Occipital lobe (tissue), 2 donors: ENCODE data around the gene CCDC24. TPM values are rescaled to one million over a fixed set of nuclear protein-coding genes. Genes with fewer than 3 reads are reported as not detected.

ENCODE experiments used
- DNase-seq: peaks from one replicate; lab custom pipeline; 2025; lab: John Stamatoyannopoulos, UW
- total RNA-seq: library from RNA; depleted of rRNA; stranded (reverse); fragments of >200 nt; gene quantifications from one replicate; pipeline ENCODE4 v1.2.3, GENCODE V29; 2014

The CCDC24 gene
- total RNA-seq, 1 donor from 2014 or later, result 7.2 TPM

GRCh38 chr1:43997295-43997999 is 6.0 kb downstream of the CCDC24 start:
- no peak for DNase-seq

GRCh38 chr1:43998000-43998378 is 6.6 kb downstream of the CCDC24 start:
- DNase-seq, result no peak

GRCh38 chr1:43999455-43999854 is 8.1 kb downstream of the CCDC24 start:
- no peak for DNase-seq

- DNase-seq, result no peak
Measured at GRCh38 chr1:44000122-44000665, 8.8 kb downstream of the CCDC24 start.

GRCh38 chr1:44002165-44002564 is 10.8 kb downstream of the CCDC24 start:
- no peak for DNase-seq

GRCh38 chr1:44002606-44003157 is 11.3 kb downstream of the CCDC24 start:
- DNase-seq, result no peak

- no peak for DNase-seq
Measured at GRCh38 chr1:44008259-44008658, 16.9 kb downstream of the CCDC24 start.

- DNase-seq, result peak; percentile 69
Measured at GRCh38 chr1:44010935-44011471, 19.6 kb downstream of the CCDC24 start.

- no peak for DNase-seq
Measured at GRCh38 chr1:44012404-44012803, 21.0 kb downstream of the CCDC24 start.

- DNase-seq, result no peak
Measured at GRCh38 chr1:44012941-44013609, 21.7 kb downstream of the CCDC24 start.

- no peak for DNase-seq
Measured at GRCh38 chr1:44013949-44014348, 22.6 kb downstream of the CCDC24 start.

- DNase-seq, result no peak
Measured at GRCh38 chr1:44014365-44015104, 23.1 kb downstream of the CCDC24 start.

GRCh38 chr1:44015206-44015605 is 23.8 kb downstream of the CCDC24 start:
- DNase-seq, result no peak

- DNase-seq, result no peak
Measured at GRCh38 chr1:44016041-44016889, 24.9 kb downstream of the CCDC24 start.

GRCh38 chr1:44016890-44017400 is 25.5 kb downstream of the CCDC24 start:
- no peak for DNase-seq

- peak; percentile 20 for DNase-seq
Measured at GRCh38 chr1:44019466-44019948, 28.1 kb downstream of the CCDC24 start.

GRCh38 chr1:44020464-44020863 is 29.1 kb downstream of the CCDC24 start:
- no peak for DNase-seq

- no peak for DNase-seq
Measured at GRCh38 chr1:44021156-44021555, 29.8 kb downstream of the CCDC24 start.

GRCh38 chr1:44021581-44022321 is 30.4 kb downstream of the CCDC24 start:
- DNase-seq, result no peak
